ENCODE results near the gene TRIM7. TPM values are rescaled to one million over a fixed set of nuclear protein-coding genes. Genes with fewer than 3 reads are reported as not detected.
A peak's percentile ranks its signal among the peaks of the same experiment; 100 is the strongest.

Gene TRIM7
- total RNA-seq, 2 donors from 2014 or later = not detected

DNA sequence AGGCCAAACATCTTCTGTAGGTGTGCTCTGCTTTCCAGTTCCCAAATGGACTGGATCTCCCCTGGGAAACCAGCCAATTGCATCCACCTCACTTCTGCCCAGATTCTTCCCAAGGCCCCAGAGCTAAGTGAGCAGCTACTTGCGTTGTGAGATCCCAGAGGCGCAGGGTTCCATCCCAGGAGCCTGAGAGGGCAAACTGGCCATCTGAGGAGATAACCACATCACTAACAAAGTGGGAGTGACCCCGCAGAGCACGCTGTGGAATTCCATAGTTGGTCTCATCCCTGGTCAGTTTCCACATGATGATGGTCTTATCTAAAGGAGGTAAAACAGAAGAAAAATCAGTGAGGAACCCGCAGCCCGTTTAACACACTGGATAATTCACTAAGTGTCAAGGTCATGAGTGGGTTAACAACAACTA is 37.0 kb upstream of the TRIM7 start:
- Mint-ChIP-seq H3K4me3 (peak overlapping the region; percentile 100), H3K27me3 (ENCODE audit: insufficient read depth) (no peaks in the 10 kb centered on the region), H3K9me3 (no peaks in the 10 kb centered on the region), H3K4me1 (peaks cover 24% of the 10 kb centered on the region), H3K27ac (peak overlapping the region; percentile 99), H3K36me3 (ENCODE audit: low read depth) (peaks cover 65% of the 10 kb centered on the region)
- Histone ChIP-seq H3K9me3 (ENCODE audit: control insufficient read depth, low read length) (no peaks in the 10 kb centered on the region), H3K4me1 (ENCODE audit: control insufficient read depth, insufficient read depth, low read length) (peaks cover 8% of the 10 kb centered on the region), H3K9ac (ENCODE audit: extremely low read depth, low read length, poor library complexity, severe bottlenecking) (peak overlapping the region; percentile 99), H3K36me3 (ENCODE audit: control insufficient read depth, insufficient read depth, low read length) (peaks cover 56% of the 10 kb centered on the region), H3K4me3 (ENCODE audit: low read length) (peak overlapping the region; percentile 98), H3K27ac (ENCODE audit: low read depth, low read length) (peak overlapping the region; percentile 13), H3K27me3 (ENCODE audit: control insufficient read depth, insufficient read depth, low read length, poor library complexity, severe bottlenecking) (no peaks in the 10 kb centered on the region)
- 59 to 63% methylated on average over 5 to 6 of the region's 6 CpGs for WGBS, 2 experiments (ENCODE audit: insufficient coverage in 1 of 2, insufficient read length in 1 of 2)
- TF ChIP-seq CTCF (conservative IDR thresholded peaks at IDR 0.05) = no peak
- no peak for DNase-seq

- Histone ChIP-seq H3K9ac (ENCODE audit: extremely low read depth, low read length, poor library complexity, severe bottlenecking) (peak overlapping the region; percentile 99), H3K4me1 (ENCODE audit: control insufficient read depth, insufficient read depth, low read length) (peaks cover 8% of the 10 kb centered on the region), H3K9me3 (ENCODE audit: control insufficient read depth, low read length) (no peaks in the 10 kb centered on the region), H3K27ac (ENCODE audit: low read depth, low read length) (no peak overlapping the region), H3K27me3 (ENCODE audit: control insufficient read depth, insufficient read depth, low read length, poor library complexity, severe bottlenecking) (no peaks in the 10 kb centered on the region), H3K4me3 (ENCODE audit: low read length) (peak overlapping the region; percentile 98), H3K36me3 (ENCODE audit: control insufficient read depth, insufficient read depth, low read length) (peaks cover 61% of the 10 kb centered on the region)
- Mint-ChIP-seq H3K4me3 (peak overlapping the region; percentile 100), H3K4me1 (peaks cover 24% of the 10 kb centered on the region), H3K9me3 (no peaks in the 10 kb centered on the region), H3K27me3 (ENCODE audit: insufficient read depth) (no peaks in the 10 kb centered on the region), H3K36me3 (ENCODE audit: low read depth) (peaks cover 71% of the 10 kb centered on the region), H3K27ac (peak overlapping the region; percentile 99)
- 80 to 90% methylated on average over 2 to 6 of the region's 6 CpGs for WGBS, 2 experiments (ENCODE audit: insufficient coverage in 1 of 2, insufficient read length in 1 of 2)
- no peak for DNase-seq
- TF ChIP-seq CTCF (conservative IDR thresholded peaks at IDR 0.05) = no peak
Observed at GRCh38 chr5:181241393-181241975, 36.5 kb upstream of the TRIM7 start.

GRCh38 chr5:181239062-181239663 is 34.2 kb upstream of the TRIM7 start:
- Histone ChIP-seq H3K4me3 (ENCODE audit: low read length) (no peak overlapping the region), H3K36me3 (ENCODE audit: control insufficient read depth, insufficient read depth, low read length) (peaks cover 82% of the 10 kb centered on the region), H3K4me1 (ENCODE audit: control insufficient read depth, insufficient read depth, low read length) (peaks cover 8% of the 10 kb centered on the region), H3K9me3 (ENCODE audit: control insufficient read depth, low read length) (no peaks in the 10 kb centered on the region), H3K27ac (ENCODE audit: low read depth, low read length) (no peak overlapping the region), H3K27me3 (ENCODE audit: control insufficient read depth, insufficient read depth, low read length, poor library complexity, severe bottlenecking) (no peaks in the 10 kb centered on the region), H3K9ac (ENCODE audit: extremely low read depth, low read length, poor library complexity, severe bottlenecking) (no peak overlapping the region)
- no peak overlapping the region for H3K4me3 Mint-ChIP-seq
- H3K9me3 Mint-ChIP-seq = no peaks in the 10 kb centered on the region
- peaks cover 15% of the 10 kb centered on the region for H3K4me1 Mint-ChIP-seq
- no peak for TF ChIP-seq CTCF (conservative IDR thresholded peaks at IDR 0.05)
- H3K27me3 Mint-ChIP-seq (ENCODE audit: insufficient read depth) = no peaks in the 10 kb centered on the region
- 93 to 98% methylated on average over 6 to 9 of the region's 9 CpGs for WGBS, 2 experiments (ENCODE audit: insufficient coverage in 1 of 2, insufficient read length in 1 of 2)
- peak overlapping the region; percentile 68 for H3K27ac Mint-ChIP-seq
- peaks cover 89% of the 10 kb centered on the region for H3K36me3 Mint-ChIP-seq (ENCODE audit: low read depth)
- no peak for DNase-seq
